AG04449 (cell line): ENCODE data around the gene SNAPIN.

Experiments used
- CTCF ChIA-PET: fragments of 350-600 bp; formaldehyde crosslinking; extraction: SDS; loops from one replicate; lab custom pipeline; 2021; ENCODE audit warnings: antibody characterized with exemption; lab: Yijun Ruan, JAX
- POLR2A ChIA-PET: fragments of 400-600, 350-600 bp; formaldehyde crosslinking; extraction: SDS; loops from one replicate; lab custom pipeline; 2020; ENCODE audit warnings: antibody characterized with exemption, inconsistent platforms; lab: Yijun Ruan, JAX
- DNase-seq: peaks from one replicate; pipeline ENCODE4 v3.0.0-alpha.2; 2010; ENCODE audit warnings: low read depth, low spot score
- H3K4me3 ChIP-seq: 2 replicates; pipeline ENCODE4 v1.5.1; 2011; ENCODE audit warnings: low read depth, mild to moderate bottlenecking, control low read depth, low read length
- CTCF ChIP-seq: IDR thresholded peaks from one replicate; pipeline ENCODE4 v1.5.1; 2011; ENCODE audit warnings: mild to moderate bottlenecking, moderate library complexity, low read length, control low read depth, inconsistent platforms; ENCODE audit not compliant: insufficient read depth; ENCODE audit errors: missing control alignments

Gene SNAPIN

GRCh38 chr1:153611356-153611755 lies 47.1 kb upstream of the SNAPIN start:
- DNase-seq, result no peak
- TF ChIP-seq CTCF, result no peak
- peak overlapping the region; percentile 83 for H3K4me3 ChIP-seq
- ChIA-PET CTCF (interaction anchor here (0.9 to 12.8 kb wide), 7 partner anchors 9 to 102 kb away, joined by 3 to 178 read pairs (median 24); partner anchors contain the start of genes CHTOP, S100A1 and S100A13), POLR2A (interaction anchor here (1.5 to 9.4 kb wide), 4 partner anchors 15 to 77 kb away, joined by 4 to 127 read pairs (median 18); partner anchors contain the start of genes CHTOP, S100A13 and S100A6)

- H3K4me3 ChIP-seq, result peak overlapping the region; percentile 83
- POLR2A ChIA-PET, result interaction anchor here (0.7 to 9.4 kb wide), 11 partner anchors 8 to 105 kb away, joined by 3 to 127 read pairs (median 6); partner anchors contain the start of genes CHTOP, S100A1, S100A13 and S100A6
- DNase-seq, result no peak
- no peak for TF ChIP-seq CTCF
- CTCF ChIA-PET, result interaction anchor here (0.6 to 12.8 kb wide), 13 partner anchors 8 to 374 kb away, joined by 3 to 178 read pairs (median 4); partner anchors contain the start of genes CHTOP, RAB13, S100A1 and S100A13
Observed at GRCh38 chr1:153612111-153612754, 46.3 kb upstream of the SNAPIN start.

- no peak for DNase-seq
- peak within 1 kb of the TSS; percentile 83 for H3K4me3 ChIP-seq
- POLR2A ChIA-PET, result interaction anchor here (0.6 to 9.4 kb wide), 14 partner anchors 9 to 106 kb away, joined by 3 to 127 read pairs (median 6); partner anchors contain the start of genes CHTOP, S100A1, S100A13 and S100A6
- CTCF ChIA-PET, result interaction anchor here (0.6 to 12.8 kb wide), 12 partner anchors 8 to 373 kb away, joined by 3 to 178 read pairs (median 4); partner anchors contain the start of genes CHTOP, RAB13, S100A1 and S100A13
- no peak for TF ChIP-seq CTCF
Observed at GRCh38 chr1:153612755-153613331, 45.7 kb upstream of the SNAPIN start, which contains the start of gene S100A16. S100A16 (minus strand) TSS chr1:153613137; CDS start chr1:153608151, 4,986 bp downstream.

- DNase-seq, result no peak
- ChIA-PET POLR2A (interaction anchor here (0.6 to 9.4 kb wide), 11 partner anchors 8 to 107 kb away, joined by 3 to 127 read pairs (median 6); partner anchors contain the start of genes CHTOP, S100A1, S100A13 and S100A6), CTCF (interaction anchor here (1.6 to 12.8 kb wide), 6 partner anchors 7 to 104 kb away, joined by 4 to 178 read pairs (median 58); partner anchors contain the start of genes CHTOP, S100A1 and S100A13)
- no peak for TF ChIP-seq CTCF
- peak overlapping the region; percentile 83 for H3K4me3 ChIP-seq
Observed at GRCh38 chr1:153613406-153613805, 45.1 kb upstream of the SNAPIN start.

GRCh38 chr1:153614189-153614900 lies 44.2 kb upstream of the SNAPIN start:
- H3K4me3 ChIP-seq, result no peak overlapping the region
- no peak for DNase-seq
- peak; percentile 19 for TF ChIP-seq CTCF
- ChIA-PET POLR2A (interaction anchor here (1.2 to 9.4 kb wide), 4 partner anchors 9 to 80 kb away, joined by 3 to 127 read pairs (median 8); partner anchors contain the start of gene S100A13), CTCF (interaction anchor here (1.0 to 12.8 kb wide), 7 partner anchors 11 to 105 kb away, joined by 3 to 178 read pairs (median 24); partner anchors contain the start of genes CHTOP, S100A1 and S100A13)
